GM12892 (cell line): ENCODE results near the gene LASP1.

Experiments used
- DNase-seq: peaks from one replicate; pipeline ENCODE4 v3.0.0; 2011; ENCODE audit not compliant: insufficient read length
- FAIRE-seq: peaks from 2 replicates; lab custom pipeline; 2011; peaks lifted over from hg19 to GRCh38; lab: Jason Lieb, UNC
- POLR2A ChIP-seq: IDR thresholded peaks from 2 replicates; pipeline ENCODE4 v1.6.1; 2011; ENCODE audit warnings: low read depth, low read length, control low read depth
- POLR2AphosphoS5 ChIP-seq: IDR thresholded peaks from 2 replicates; pipeline ENCODE4 v1.6.1; 2011; ENCODE audit warnings: low read depth, low read length, control low read depth
- TAF1 ChIP-seq: IDR thresholded peaks from 2 replicates; pipeline ENCODE4 v1.6.1; 2011; ENCODE audit warnings: low read depth, mild to moderate bottlenecking, control low read depth, low read length, borderline replicate concordance

The LASP1 gene

DNA sequence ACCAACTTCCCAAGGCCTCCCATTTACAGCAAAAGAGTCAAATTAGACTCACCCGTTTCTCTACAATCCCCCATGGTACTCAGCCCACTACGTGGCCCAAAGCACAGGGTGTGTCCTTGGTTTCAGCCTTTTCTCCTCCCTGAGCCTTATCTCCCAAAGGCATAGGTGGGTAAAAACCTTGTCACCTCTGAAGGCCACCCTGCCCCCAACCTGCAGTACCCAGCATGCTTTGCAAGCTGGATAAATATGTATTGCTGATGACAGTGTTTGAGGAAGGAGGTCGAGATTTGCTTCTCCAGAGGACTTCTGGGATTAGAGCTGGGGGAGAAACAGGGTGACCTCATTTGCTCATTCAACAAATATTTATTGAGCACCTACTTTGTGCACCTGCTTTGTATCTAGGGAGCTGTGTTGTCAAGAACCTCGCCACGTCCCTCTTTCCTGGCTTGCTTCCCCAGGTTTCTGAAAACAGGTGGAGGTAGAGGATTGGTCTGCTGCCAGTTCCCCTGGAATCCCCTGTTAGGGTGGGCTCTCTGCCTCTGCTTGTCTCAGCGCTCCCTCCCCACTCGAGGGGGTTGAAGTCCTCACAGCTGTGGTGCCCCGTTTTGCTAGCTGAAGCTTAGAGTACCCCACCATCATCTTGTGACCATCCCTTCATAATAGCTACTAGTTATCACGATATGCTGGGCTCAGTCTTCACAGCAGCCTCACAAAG, 3.0 kb downstream of the LASP1 start:
- TF ChIP-seq POLR2AphosphoS5 (no peak), POLR2A (no peak), TAF1 (no peak)
- FAIRE-seq (no peak), DNase-seq (no peak)

DNA sequence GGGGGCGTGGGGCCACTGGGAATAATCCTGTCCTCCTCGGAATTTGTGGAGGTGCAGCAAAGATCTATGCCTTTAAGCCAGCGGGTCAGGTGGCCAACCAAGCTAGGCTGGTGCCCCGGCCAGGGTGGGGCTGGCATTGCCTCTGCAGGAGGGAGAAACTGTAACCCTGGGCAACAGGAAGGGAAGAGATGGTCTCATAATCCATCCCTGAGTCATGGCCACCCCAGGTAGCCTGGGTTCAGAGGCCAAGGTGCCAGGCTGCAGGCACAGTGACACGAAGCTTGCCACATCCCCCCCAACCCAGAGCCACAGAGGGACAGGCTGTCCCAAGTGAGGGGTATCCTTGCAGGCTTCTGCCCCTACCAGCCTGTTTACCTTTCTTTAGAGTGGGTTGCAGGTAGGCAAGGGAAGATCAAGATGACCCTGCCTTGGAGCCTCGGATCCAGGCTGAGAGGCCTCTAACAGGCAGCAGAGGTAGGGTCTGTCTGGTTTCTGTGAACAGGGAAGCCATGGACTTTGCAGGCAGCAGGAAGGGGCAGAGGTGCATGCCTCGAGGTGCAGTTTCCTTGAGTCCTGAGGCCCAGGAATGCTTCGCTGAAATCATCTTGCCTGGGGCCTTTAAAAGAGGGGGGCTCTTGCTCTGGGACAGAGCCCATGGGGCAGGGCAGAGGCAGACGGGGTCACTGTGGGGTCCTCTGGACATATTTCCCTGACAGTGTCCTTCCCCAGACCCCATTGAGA, 4.0 kb downstream of the LASP1 start:
- DNase-seq (no peak), FAIRE-seq (no peak)
- TF ChIP-seq POLR2AphosphoS5: no peak
- TF ChIP-seq TAF1: no peak
- no peak for TF ChIP-seq POLR2A

DNA sequence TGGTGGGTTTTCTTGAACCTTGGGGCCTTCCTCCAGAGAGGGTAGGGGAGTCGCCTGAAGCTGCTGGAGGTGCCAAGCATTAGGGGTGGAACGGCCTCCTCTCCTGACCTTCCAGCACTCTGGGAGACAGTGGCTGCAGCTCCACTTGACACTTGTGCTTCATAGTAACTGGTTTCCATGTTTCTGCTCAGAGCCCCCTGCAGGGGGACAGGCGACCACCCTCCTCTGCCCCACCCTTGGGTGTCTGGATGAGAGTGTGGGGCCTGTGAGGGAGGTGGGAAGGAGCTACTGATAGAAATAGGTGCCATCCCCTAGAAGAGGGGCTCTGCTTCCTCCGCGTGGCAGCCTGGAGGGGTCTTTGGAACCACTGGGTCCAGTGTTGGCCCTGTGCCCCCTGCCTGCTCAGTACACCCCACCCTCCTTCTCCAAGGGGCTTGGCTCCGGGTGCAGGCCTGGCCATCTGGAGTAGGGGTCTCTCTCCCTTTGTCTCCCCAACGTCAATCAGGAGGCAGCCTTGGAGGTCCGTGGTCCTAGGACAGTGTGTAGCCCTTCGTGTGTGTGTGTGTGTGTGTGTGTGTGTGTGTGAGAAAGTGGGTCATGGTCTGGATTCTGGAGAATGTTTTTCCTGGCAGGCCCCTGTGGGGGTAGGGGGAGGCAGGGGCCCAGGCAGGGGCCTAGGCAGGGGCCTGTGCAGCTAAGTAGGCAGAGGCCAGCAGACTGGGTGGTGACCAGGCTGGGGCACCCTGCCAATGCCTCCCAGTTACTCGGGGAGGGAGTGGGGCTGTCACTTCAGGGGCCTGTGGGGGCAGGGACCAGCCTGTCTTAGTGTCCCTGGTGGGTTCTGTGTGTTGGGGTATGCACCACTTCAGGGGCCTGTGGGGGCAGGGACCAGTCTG, 4.9 kb downstream of the LASP1 start:
- FAIRE-seq (no peak), DNase-seq (no peak)
- no peak for TF ChIP-seq POLR2AphosphoS5
- TF ChIP-seq POLR2A: no peak
- TF ChIP-seq TAF1: no peak

DNA sequence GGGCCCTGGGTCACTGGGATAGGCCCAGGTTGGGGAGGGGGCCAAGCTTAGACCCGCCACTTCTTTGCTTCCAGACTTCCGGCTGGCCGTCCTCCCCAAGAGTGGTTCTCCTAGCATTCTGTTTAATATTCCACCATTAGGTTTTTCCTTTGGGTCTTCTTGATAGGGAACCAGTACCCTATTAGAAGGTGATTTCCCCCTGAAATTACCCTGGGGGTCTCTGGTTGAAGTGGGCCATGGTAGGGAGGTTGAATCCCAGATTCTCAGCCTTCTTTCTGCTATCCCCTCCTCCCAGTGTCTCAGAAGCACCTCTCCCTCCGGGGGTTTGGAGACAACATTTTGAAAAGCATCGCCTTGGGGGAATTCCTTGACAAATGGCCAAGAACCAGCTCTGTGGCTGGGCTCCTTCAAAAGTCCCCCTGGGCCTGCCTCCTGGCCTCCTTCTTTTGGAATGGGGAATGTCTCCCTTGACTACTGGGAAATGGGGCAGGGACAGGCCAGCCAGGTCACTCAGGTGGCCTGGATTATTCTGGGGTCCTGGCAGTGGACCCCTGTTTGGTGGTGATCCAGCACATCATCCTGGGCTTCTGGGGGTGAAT, 5.7 kb downstream of the LASP1 start:
- TF ChIP-seq POLR2AphosphoS5: no peak
- TF ChIP-seq POLR2A: no peak
- TF ChIP-seq TAF1: no peak
- DNase-seq (no peak), FAIRE-seq (no peak)

DNA sequence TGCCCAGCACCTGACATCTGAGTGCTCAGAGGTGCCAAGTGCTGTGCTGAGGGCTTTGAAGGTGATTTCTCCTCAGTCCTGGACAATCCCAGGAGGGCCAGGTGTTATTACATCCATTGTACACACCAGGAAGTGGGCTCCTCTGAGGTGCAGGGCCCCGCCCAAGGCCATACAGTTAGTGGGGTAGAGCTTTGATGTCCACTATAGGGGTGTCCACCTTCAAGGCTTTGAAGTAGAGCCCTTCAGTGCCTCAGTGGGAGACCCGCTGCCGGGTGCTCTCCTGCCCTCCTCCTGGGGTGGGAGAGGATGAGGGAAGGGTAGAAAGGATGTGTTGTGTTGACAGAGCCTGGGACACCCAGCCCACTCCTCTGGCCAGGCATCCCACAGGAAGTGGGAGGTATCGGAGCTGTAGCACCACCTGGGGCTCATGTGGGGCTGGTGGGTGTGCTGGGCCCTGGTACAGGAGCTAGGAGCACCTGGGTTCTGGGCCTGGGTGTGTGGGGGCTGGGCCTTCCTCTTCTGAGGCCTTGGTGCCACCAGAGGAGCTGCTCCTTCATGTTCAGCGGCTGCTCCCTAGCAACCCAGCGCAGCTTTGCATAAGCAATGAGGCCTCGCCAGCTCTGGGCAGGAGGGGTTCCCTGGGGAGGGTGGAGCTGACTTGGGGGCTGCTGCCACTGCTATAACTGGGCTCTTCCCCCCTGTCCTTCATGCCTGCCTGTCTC, 7.4 kb downstream of the LASP1 start:
- no peak for DNase-seq
- TF ChIP-seq POLR2AphosphoS5 (no peak), POLR2A (no peak), TAF1 (no peak)
- no peak for FAIRE-seq

DNA sequence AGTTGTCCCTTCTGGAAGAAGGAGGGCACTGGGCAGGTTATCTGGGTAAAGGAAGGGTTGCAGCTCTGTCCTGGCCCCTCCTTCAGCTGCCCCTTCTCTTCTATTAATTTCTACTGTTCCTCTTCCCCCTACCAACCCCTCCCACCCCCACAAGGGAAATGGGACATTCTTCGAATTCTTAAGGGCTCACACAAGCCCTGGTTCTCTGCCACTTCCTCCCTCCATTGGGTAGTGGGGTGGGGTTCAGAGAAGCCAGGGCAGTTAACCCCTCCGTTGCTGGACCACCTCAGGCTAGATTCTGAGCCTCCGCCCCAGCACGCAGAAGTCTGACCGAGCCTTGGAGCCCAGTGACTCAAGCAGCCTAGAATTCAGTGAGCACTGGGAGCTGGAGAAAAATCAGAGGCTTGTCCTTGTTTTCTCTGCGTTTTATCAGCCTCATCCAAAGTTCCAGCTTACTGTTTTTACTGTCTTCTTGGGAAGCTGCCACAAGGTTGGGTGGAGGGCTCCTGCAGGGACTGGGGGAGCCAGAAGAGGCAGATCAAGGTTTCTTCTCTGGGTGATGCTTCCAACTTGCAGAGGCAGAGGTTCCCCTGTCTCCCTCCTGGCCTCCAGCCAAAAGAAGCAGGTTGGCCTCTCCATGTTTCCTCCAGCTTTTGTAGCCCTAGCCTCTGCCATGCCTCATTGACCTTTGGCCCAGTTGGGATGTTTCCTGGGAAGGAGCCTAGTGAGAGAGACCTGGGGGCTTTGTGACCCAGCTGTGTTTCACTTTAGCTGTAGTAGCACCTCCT, 10.2 kb downstream of the LASP1 start:
- DNase-seq (no peak), FAIRE-seq (no peak)
- no peak for TF ChIP-seq TAF1
- TF ChIP-seq POLR2AphosphoS5: no peak
- no peak for TF ChIP-seq POLR2A

DNA sequence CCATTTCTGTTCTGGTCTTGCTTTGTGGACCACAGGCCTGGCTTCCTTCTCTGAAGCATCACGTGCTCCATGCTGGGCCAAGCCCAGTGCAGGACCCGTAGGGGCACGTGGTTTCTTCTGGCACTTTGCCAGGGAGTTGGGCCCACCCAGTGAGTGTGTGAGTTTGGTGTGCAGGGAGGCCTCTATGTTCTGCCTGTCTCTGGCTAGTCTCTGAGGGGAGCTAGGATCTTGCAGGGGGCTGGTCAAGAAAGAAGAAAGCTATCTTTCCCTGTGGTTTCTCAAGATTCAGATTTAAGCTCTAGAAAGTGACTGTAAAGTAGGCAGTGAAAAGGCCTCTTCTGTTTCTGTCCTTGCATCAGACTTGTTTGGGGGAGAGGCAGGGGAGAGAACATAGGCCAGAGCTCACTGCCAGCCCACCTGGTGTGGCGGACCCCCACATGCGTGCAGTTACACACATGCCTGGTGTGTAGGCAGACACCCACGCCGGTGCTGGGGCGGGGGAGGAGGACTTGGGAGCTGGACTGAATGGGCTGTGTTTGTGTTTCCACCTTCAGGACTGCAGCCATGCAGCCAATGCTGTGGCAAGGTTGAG, 11.8 kb downstream of the LASP1 start:
- TF ChIP-seq POLR2AphosphoS5 (no peak), TAF1 (no peak), POLR2A (no peak)
- FAIRE-seq: no peak
- DNase-seq: no peak

DNA sequence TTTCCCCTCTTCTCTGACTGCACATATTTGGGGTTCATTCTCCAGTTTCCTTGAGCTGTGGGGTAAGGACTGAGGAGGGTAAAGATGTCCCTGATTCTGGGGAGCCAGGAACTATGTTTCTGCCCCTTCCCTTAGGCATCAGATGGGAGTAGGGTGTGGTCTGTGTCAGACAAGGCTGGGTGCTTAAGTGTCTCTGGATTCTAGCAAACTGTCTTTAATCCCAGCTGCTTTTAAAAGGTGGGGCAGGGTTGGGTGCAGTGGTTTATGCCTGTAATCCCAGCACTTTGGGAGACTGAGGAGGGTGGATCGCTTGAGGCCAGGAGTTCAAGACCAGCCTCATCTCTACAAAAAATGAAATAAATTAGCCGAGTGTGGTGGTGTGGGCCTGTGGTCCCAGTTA, 13.0 kb downstream of the LASP1 start:
- no peak for FAIRE-seq
- no peak for TF ChIP-seq POLR2AphosphoS5
- no peak for TF ChIP-seq TAF1
- TF ChIP-seq POLR2A: no peak
- DNase-seq: no peak

DNA sequence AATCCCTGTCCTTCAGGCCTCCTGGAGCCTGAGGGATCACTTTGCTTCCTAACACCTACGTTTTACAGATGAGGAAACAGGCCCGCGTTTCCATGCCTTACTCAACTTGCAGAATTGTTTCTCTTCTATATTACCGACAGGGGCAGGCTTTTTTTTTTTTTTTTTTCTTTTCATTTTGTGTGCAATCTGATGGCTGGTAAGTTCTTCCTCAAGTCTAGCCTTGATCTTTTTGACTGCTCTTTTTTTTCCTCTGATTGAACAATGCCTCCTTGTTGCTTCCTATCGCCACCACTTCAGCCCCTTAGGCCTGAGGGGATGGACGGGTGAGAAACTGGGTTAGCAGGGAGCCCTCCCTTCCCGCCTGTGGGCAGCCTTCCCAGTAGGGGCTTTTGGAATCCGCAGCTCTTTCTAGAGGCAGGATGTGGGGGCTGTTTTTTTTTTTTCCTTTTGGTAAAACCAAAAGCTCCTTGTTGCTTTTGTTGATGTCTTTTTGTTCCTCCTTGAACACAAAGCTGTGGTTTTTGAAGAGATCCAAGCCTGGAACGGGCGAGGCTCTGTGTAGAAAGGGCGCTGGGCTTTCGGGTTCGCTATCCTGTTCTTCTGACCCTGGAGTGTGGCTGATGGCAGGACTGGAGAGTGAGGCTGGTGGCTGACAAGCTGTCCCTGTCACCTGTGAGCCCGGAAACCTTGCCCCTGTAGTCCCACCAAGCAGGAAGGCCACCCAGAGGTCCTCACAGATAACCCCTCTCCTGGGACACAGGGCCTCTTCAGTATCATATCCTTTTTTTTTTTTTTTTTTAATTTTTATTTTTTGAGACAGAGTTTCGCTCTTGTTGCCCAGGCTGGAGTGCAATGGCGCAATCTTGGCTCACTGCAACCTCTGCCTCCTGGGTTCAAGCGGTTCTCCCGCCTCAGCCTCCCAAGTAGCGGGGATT, 14.0 kb downstream of the LASP1 start:
- no peak for FAIRE-seq
- DNase-seq: no peak
- TF ChIP-seq POLR2A: no peak
- no peak for TF ChIP-seq POLR2AphosphoS5
- no peak for TF ChIP-seq TAF1
